HL-60/S4 treated with retinoic acid at 250 ng/mL for 4 days and 3 days (cell line): Measurements from ENCODE around the gene FANCC.

Source experiments
- in situ Hi-C: fragments of 300-500 bp; cut with MboI; formaldehyde crosslinking; loops from 2 replicates; pipeline ENCODE4 v1.7.0; 2022; ENCODE audit warnings: low sequenced_read_pairs

FANCC gene

GRCh38 chr9:95127249-95128176 is 190.0 kb downstream of the FANCC start:
- in situ Hi-C loops: loop anchor here (10.0 kb wide), 1 partner anchor 343 kb away; no protein-coding TSS in a partner anchor

GRCh38 chr9:95126739-95127138 is 190.8 kb downstream of the FANCC start:
- in situ Hi-C loops: loop anchor here (10.0 kb wide), 1 partner anchor 342 kb away; no protein-coding TSS in a partner anchor

- in situ Hi-C loops: loop anchor here (10.0 kb wide), 1 partner anchor 341 kb away; no protein-coding TSS in a partner anchor
Measured at GRCh38 chr9:95125652-95126051, 191.9 kb downstream of the FANCC start.

- in situ Hi-C loops: loop anchor here (10.0 to 25.0 kb wide), 2 partner anchors 340 to 437 kb away; no protein-coding TSS in a partner anchor
Measured at GRCh38 chr9:95124582-95125367, 192.7 kb downstream of the FANCC start.

GRCh38 chr9:95120781-95121370 is 196.6 kb downstream of the FANCC start:
- in situ Hi-C loops: loop anchor here (10.0 to 25.0 kb wide), 2 partner anchors 336 to 434 kb away; no protein-coding TSS in a partner anchor

GRCh38 chr9:95118596-95118995 is 198.9 kb downstream of the FANCC start:
- in situ Hi-C loops: loop anchor here (25.0 kb wide), 1 partner anchor 431 kb away; no protein-coding TSS in a partner anchor

GRCh38 chr9:95116808-95117204 is 200.7 kb downstream of the FANCC start:
- in situ Hi-C loops: loop anchor here (25.0 kb wide), 1 partner anchor 430 kb away; no protein-coding TSS in a partner anchor

- in situ Hi-C loops: loop anchor here (25.0 kb wide), 1 partner anchor 429 kb away; no protein-coding TSS in a partner anchor
Measured at GRCh38 chr9:95116002-95116807, 201.3 kb downstream of the FANCC start.

- in situ Hi-C loops: loop anchor here (25.0 kb wide), 1 partner anchor 428 kb away; no protein-coding TSS in a partner anchor
Measured at GRCh38 chr9:95115104-95115503, 202.4 kb downstream of the FANCC start.

- in situ Hi-C loops: loop anchor here (25.0 kb wide), 1 partner anchor 425 kb away; no protein-coding TSS in a partner anchor
Measured at GRCh38 chr9:95112436-95113280, 204.9 kb downstream of the FANCC start.

GRCh38 chr9:95111716-95112115 is 205.8 kb downstream of the FANCC start:
- in situ Hi-C loops: loop anchor here (25.0 kb wide), 1 partner anchor 424 kb away; no protein-coding TSS in a partner anchor

GRCh38 chr9:95110921-95111525 is 206.5 kb downstream of the FANCC start:
- in situ Hi-C loops: loop anchor here (25.0 kb wide), 1 partner anchor 424 kb away; no protein-coding TSS in a partner anchor

- in situ Hi-C loops: loop anchor here (25.0 kb wide), 1 partner anchor 422 kb away; no protein-coding TSS in a partner anchor
Measured at GRCh38 chr9:95109456-95109855, 208.1 kb downstream of the FANCC start.

- in situ Hi-C loops: loop anchor here (25.0 kb wide), 1 partner anchor 421 kb away; no protein-coding TSS in a partner anchor
Measured at GRCh38 chr9:95108777-95109176, 208.7 kb downstream of the FANCC start.

- in situ Hi-C loops: loop anchor here (25.0 kb wide), 1 partner anchor 421 kb away; no protein-coding TSS in a partner anchor
Measured at GRCh38 chr9:95107976-95108375, 209.5 kb downstream of the FANCC start.

GRCh38 chr9:95107001-95107749 is 210.3 kb downstream of the FANCC start:
- in situ Hi-C loops: loop anchor here (25.0 kb wide), 1 partner anchor 420 kb away; no protein-coding TSS in a partner anchor
